ENCODE data around the gene PTPRM.

DNA sequence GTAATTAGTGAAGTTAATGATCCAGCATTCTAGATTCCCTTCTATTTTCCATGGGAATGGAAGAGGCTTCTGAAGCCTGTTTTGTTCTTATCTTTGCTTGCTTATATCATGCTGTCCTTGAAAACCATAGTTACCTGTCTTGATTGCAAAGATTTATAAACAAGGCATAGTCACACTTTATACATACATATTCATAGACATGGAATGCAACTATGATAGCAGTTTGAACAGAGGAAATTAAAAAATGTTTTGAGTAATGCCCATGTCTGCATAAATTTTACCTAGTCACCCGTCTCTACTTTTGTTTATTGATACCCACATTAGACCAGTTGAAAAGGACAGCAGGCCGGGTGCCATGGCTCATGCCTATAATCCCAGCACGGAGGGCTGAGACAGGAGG is 289.0 kb downstream of the PTPRM start:
- TF ChIP-seq CTCF (IDR thresholded peaks at IDR 0.05) (no peak), POLR2A (IDR thresholded peaks at IDR 0.05) (no peak), EP300 (IDR thresholded peaks at IDR 0.05) (no peak)

Measured in gastroesophageal sphincter (tissue), 3 donors.